ENCODE results near the gene KRTAP12-4. TPM values are rescaled to one million over a fixed set of nuclear protein-coding genes. Genes with fewer than 3 reads are reported as not detected.

KRTAP12-4 gene
- total RNA-seq, 3 donors from 2014 or later = not detected

GRCh38 chr21:44609193-44609592 is 45.3 kb downstream of the KRTAP12-4 start:
- H3K4me1 ChIP-seq = no peaks in the 10 kb centered on the region
- H3K27me3 ChIP-seq = peaks cover 0 to 13% of the 10 kb centered on the region in 2 donors
- no peak overlapping the region for H3K4me3 ChIP-seq
- H3K36me3 ChIP-seq = no peaks in the 10 kb centered on the region
- intact Hi-C loops (cut with DNase I; ENCODE audit: low total_unique reads) = no loop called here
- H3K27ac ChIP-seq = no peak overlapping the region
- peaks cover 29 to 38% of the 10 kb centered on the region in 2 donors for H3K9me3 ChIP-seq
- DNase-seq (ENCODE audit: low spot score in 2 of 2) = no peak
- TF ChIP-seq POLR2AphosphoS5 (IDR thresholded peaks at IDR 0.05) (no peak), POLR2A (IDR thresholded peaks at IDR 0.05) (no peak), CTCF (IDR thresholded peaks at IDR 0.05) (no peak)

GRCh38 chr21:44606495-44606894 is 48.0 kb downstream of the KRTAP12-4 start:
- H3K9me3 ChIP-seq = peaks cover 22 to 32% of the 10 kb centered on the region in 2 donors
- intact Hi-C loops (cut with DNase I; ENCODE audit: low total_unique reads) = no loop called here
- DNase-seq (ENCODE audit: low spot score in 2 of 2) = no peak
- no peak overlapping the region for H3K4me3 ChIP-seq
- TF ChIP-seq POLR2AphosphoS5 (IDR thresholded peaks at IDR 0.05) (no peak), CTCF (IDR thresholded peaks at IDR 0.05) (no peak), POLR2A (IDR thresholded peaks at IDR 0.05) (no peak)
- H3K4me1 ChIP-seq = no peaks in the 10 kb centered on the region
- no peak overlapping the region for H3K27ac ChIP-seq
- peaks cover 0 to 29% of the 10 kb centered on the region in 2 donors for H3K27me3 ChIP-seq
- H3K36me3 ChIP-seq = no peaks in the 10 kb centered on the region

Other genes starting within 250 kb of the KRTAP12-4 start
- gene LRRC3, start 199.1 kb downstream of the KRTAP12-4 start, total RNA-seq = 1 to 10 TPM; 1.6 to 6.4 (median 2.0) TPM
- gene KRTAP10-1, start 114.5 kb downstream of the KRTAP12-4 start, total RNA-seq = not detected
- not detected for gene KRTAP10-2, start 103.2 kb downstream of the KRTAP12-4 start, total RNA-seq
- not detected for gene KRTAP10-3, start 95.9 kb downstream of the KRTAP12-4 start, total RNA-seq
- gene KRTAP10-4, start 80.9 kb downstream of the KRTAP12-4 start, total RNA-seq = not detected
- not detected for gene KRTAP10-5, start 74.1 kb downstream of the KRTAP12-4 start, total RNA-seq
- not detected for gene KRTAP10-6, start 62.2 kb downstream of the KRTAP12-4 start, total RNA-seq
- not detected for gene KRTAP10-7, start 54.1 kb downstream of the KRTAP12-4 start, total RNA-seq
- gene KRTAP10-8, start 42.6 kb downstream of the KRTAP12-4 start, total RNA-seq = not detected
- gene KRTAP10-9, start 27.6 kb downstream of the KRTAP12-4 start, total RNA-seq = not detected
- not detected for gene KRTAP10-10, start 17.3 kb downstream of the KRTAP12-4 start, total RNA-seq
- gene KRTAP10-11, start 8.2 kb downstream of the KRTAP12-4 start, total RNA-seq = not detected
- not detected for gene KRTAP12-3, start 3.3 kb upstream of the KRTAP12-4 start, total RNA-seq
- gene KRTAP12-2, start 12.3 kb upstream of the KRTAP12-4 start, total RNA-seq = not detected
- gene KRTAP12-1, start 27.5 kb upstream of the KRTAP12-4 start, total RNA-seq = not detected
- gene KRTAP10-12, start 42.5 kb upstream of the KRTAP12-4 start, total RNA-seq = not detected
- under 1 TPM in 1 of 3 donors, not detected in 2; 0.15 TPM for gene TSPEAR, start 56.9 kb upstream of the KRTAP12-4 start, total RNA-seq
- 100 to 1,000 TPM in 1 of 3 donors, 10 to 100 TPM in 2; 84.8 to 128 (median 99.2) TPM for gene UBE2G2, start 147.2 kb upstream of the KRTAP12-4 start, total RNA-seq
- 10 to 100 TPM; 64.2 to 64.8 (median 64.4) TPM for gene SUMO3, start 163.4 kb upstream of the KRTAP12-4 start, total RNA-seq
- 100 to 1,000 TPM; 187 to 351 (median 272) TPM for gene PTTG1IP, start 219.0 kb upstream of the KRTAP12-4 start, total RNA-seq